Peyer's patch (tissue), 4 donors: ENCODE results near the gene LAPTM5. TPM values are rescaled to one million over a fixed set of nuclear protein-coding genes. Genes with fewer than 3 reads are reported as not detected.
A peak's percentile ranks its signal among the peaks of the same experiment; 100 is the strongest.

Source experiments
- DNase-seq, 3 donors: peaks; one replicate each; pipeline ENCODE4 v3.0.0-alpha.2; 2017 to 2019
- H3K27ac ChIP-seq, 4 donors: fragments of 200-600 bp; sonication (generic); one replicate each; pipeline ENCODE4 v1.5.1; 2016 to 2019
- H3K27me3 ChIP-seq, 2 donors: fragments of 200-600 bp; sonication (generic); one replicate each; pipeline ENCODE4 v1.5.1; 2019
- H3K36me3 ChIP-seq, 3 donors: fragments of 200-600 bp; sonication (generic); one replicate each; pipeline ENCODE4 v1.5.1; 2016 to 2019
- H3K4me1 ChIP-seq, 4 donors: fragments of 200-600 bp; sonication (generic); one replicate each; pipeline ENCODE4 v1.5.1; 2016 to 2019
- H3K4me3 ChIP-seq, 4 donors: fragments of 200-600 bp; sonication (generic); 1 replicate in 3 of 4; 2 replicates in 1 of 4; pipeline ENCODE4 v1.5.1; 2016 to 2019; ENCODE audit warnings: mild to moderate bottlenecking in 1 of 4
- H3K9me3 ChIP-seq, 4 donors: fragments of 200-600 bp; sonication (generic); one replicate each; pipeline ENCODE4 v1.5.1; 2016 to 2019; ENCODE audit warnings: mild to moderate bottlenecking in 1 of 4
- POLR2A ChIP-seq, 2 donors: fragments of 450-650 bp; IDR thresholded peaks; one replicate each; pipeline ENCODE4 v1.5.1; 2017; ENCODE audit warnings: antibody characterized with exemption in 2 of 2, mild to moderate bottlenecking in 2 of 2, moderate library complexity in 2 of 2
- total RNA-seq, 4 donors: library from RNA; depleted of rRNA; stranded (reverse); fragments of >200 nt; gene quantifications; one replicate each; pipeline ENCODE4 v1.1.0, GENCODE V29; 2016
- TF ChIP-seq, protein P1 (sequence below), 6 experiments: fragments of 450-650 bp in 4 of 6; fragments of 200-600 bp in 2 of 6; sonication (generic) in 1 of 6; IDR thresholded peaks; one replicate each; pipeline ENCODE4 v1.5.1; 2017 to 2019; ENCODE audit warnings: antibody characterized with exemption in 6 of 6, mild to moderate bottlenecking in 3 of 6, moderate library complexity in 1 of 6

Gene LAPTM5
- total RNA-seq, 4 donors from 2014 or later: 10.3 to 77.6 (median 18.3) TPM

DNA sequence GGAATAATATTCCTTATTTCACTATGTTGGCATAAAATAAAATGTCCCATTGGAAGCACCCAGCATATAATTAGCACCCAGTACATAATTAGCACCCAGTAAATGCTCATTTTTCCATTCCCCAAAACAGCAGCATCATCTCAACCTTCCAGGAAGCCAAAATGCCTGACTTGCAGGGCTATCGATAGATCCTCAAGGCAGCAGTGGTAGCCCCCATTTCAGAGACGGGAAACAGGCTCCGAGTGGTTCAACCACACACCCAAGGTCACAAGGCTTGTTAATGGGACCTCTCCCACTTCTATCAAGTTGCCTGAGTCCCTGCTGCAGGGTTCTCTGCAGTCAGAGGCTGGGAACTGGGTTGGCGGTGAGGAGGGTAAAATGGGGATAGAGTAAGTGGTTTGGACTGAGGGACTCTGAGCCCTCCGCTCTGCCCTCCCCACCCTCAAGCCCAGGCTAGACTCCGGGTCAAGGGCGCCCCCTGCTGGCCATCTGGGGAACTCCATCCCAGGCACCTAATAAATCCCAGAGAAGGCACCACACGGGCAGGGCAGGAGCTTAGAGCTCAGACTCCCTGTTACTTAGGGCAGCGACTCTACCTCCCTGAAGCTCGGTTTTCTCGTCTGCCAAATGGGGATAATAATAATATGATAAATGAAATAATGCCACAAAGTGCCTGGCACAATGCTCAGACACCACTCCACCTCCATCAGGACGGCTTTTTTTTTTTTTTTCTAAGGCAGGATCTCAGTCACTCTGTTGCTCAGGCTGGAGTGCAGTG lies 21.9 kb upstream of the LAPTM5 start:
- no peak overlapping the region for H3K4me3 ChIP-seq

DNA sequence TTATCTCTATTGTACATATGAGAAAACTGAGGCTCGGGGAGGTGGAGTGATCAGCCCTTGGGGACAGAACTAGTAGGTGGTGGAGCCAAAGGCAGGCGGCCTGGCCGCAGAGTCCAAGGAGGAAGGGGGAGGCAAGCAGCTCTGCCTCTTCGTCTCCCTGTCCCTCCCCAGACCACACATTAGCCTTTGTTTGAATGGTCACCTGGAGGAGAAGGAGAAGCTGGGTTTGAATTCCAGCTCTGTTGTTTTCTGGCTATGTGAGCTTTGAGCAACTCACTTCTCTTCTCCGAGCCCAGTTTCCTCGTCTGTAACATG lies 21.4 kb upstream of the LAPTM5 start:
- peaks cover 0 to 7% (median 2%) of the 10 kb centered on the region in 4 donors for H3K4me1 ChIP-seq
- TF ChIP-seq, protein P1, sequence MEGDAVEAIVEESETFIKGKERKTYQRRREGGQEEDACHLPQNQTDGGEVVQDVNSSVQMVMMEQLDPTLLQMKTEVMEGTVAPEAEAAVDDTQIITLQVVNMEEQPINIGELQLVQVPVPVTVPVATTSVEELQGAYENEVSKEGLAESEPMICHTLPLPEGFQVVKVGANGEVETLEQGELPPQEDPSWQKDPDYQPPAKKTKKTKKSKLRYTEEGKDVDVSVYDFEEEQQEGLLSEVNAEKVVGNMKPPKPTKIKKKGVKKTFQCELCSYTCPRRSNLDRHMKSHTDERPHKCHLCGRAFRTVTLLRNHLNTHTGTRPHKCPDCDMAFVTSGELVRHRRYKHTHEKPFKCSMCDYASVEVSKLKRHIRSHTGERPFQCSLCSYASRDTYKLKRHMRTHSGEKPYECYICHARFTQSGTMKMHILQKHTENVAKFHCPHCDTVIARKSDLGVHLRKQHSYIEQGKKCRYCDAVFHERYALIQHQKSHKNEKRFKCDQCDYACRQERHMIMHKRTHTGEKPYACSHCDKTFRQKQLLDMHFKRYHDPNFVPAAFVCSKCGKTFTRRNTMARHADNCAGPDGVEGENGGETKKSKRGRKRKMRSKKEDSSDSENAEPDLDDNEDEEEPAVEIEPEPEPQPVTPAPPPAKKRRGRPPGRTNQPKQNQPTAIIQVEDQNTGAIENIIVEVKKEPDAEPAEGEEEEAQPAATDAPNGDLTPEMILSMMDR (IDR thresholded peaks at IDR 0.05): no peak
- no peak for TF ChIP-seq POLR2A (IDR thresholded peaks at IDR 0.05)
- no peak overlapping the region for H3K4me3 ChIP-seq
- H3K27me3 ChIP-seq: no peaks in the 10 kb centered on the region
- H3K9me3 ChIP-seq: no peaks in the 10 kb centered on the region
- H3K36me3 ChIP-seq: no peaks in the 10 kb centered on the region
- DNase-seq: no peak
- H3K27ac ChIP-seq: peak overlapping the region in 1 of 4 donors; percentile 29

More for the DNA sequence above, 21.9 kb upstream of the LAPTM5 start:
- no peaks in the 10 kb centered on the region for H3K36me3 ChIP-seq
- DNase-seq: peak; percentile 91 to 97 (median 95)
- no peaks in the 10 kb centered on the region for H3K9me3 ChIP-seq
- TF ChIP-seq POLR2A (IDR thresholded peaks at IDR 0.05): no peak
- TF ChIP-seq, protein P1 (IDR thresholded peaks at IDR 0.05): peak; percentile 93 to 100 (median 98)
- H3K4me1 ChIP-seq: peaks cover 0 to 7% (median 2%) of the 10 kb centered on the region in 4 donors
- H3K27ac ChIP-seq: peak overlapping the region in 1 of 4 donors; percentile 29
- no peaks in the 10 kb centered on the region for H3K27me3 ChIP-seq

DNA sequence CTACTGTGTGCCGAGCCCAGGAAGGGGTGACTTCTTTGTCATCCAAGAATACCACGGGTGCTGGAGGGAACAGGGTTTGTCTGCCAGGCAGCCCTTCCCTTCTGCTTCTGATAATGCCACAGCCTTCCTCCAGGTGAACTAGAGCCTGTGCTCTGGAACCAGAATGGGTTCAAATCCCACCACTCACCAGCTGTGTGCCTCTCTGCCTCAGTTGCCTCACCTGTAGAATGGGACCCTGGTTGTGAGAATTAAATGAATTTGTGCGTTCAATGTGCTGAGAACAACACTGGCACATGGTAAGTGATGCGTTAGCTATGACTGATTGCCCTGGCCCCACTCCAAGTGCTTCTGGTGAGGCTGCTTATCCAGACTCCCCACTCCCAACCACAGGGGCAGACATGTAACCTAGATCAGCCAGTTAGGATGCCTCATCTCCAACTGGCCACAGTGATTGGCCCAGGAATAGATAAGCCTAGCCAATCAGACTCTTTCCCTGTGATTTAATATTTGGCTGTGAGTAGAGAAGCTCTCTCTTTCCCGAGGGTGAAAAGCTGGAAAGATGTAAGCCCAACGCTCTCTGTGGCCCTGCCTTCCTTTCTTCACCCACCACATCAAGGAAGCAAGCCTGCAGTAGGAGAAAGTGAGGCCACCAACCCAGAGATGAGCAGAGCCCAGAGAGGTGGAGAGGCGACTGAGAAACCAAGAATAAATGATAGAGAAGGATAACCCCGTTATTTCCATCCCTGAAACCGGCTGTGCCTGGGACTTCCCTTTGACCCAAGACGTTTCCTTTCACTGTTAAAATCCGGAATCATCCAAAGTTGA lies 20.8 kb upstream of the LAPTM5 start:
- H3K4me3 ChIP-seq: no peak overlapping the region
- H3K9me3 ChIP-seq: no peaks in the 10 kb centered on the region
- no peak for DNase-seq
- no peaks in the 10 kb centered on the region for H3K27me3 ChIP-seq
- H3K4me1 ChIP-seq: peaks cover 0 to 7% (median 2%) of the 10 kb centered on the region in 4 donors
- no peak overlapping the region for H3K27ac ChIP-seq
- TF ChIP-seq, protein P1 (IDR thresholded peaks at IDR 0.05): no peak
- no peak for TF ChIP-seq POLR2A (IDR thresholded peaks at IDR 0.05)
- H3K36me3 ChIP-seq: no peaks in the 10 kb centered on the region

DNA sequence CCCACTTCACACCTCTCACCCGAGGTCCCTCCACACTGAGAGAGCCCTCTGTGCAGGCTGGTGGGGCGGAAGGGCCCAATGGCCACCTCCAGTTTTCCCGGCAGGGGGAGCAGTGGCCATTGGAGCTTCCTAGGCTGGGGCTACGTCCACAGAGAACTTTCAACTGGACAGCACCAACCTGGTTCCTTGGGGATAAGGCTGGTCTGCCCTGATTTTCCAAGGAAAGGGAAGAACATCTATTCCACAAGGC lies 20.3 kb upstream of the LAPTM5 start:
- no peaks in the 10 kb centered on the region for H3K36me3 ChIP-seq
- H3K9me3 ChIP-seq: no peaks in the 10 kb centered on the region
- TF ChIP-seq, protein P1 (IDR thresholded peaks at IDR 0.05): no peak
- no peak for TF ChIP-seq POLR2A (IDR thresholded peaks at IDR 0.05)
- no peak for DNase-seq
- H3K27ac ChIP-seq: no peak overlapping the region
- peaks cover 0 to 7% (median 2%) of the 10 kb centered on the region in 4 donors for H3K4me1 ChIP-seq
- H3K4me3 ChIP-seq: no peak overlapping the region
- no peaks in the 10 kb centered on the region for H3K27me3 ChIP-seq

DNA sequence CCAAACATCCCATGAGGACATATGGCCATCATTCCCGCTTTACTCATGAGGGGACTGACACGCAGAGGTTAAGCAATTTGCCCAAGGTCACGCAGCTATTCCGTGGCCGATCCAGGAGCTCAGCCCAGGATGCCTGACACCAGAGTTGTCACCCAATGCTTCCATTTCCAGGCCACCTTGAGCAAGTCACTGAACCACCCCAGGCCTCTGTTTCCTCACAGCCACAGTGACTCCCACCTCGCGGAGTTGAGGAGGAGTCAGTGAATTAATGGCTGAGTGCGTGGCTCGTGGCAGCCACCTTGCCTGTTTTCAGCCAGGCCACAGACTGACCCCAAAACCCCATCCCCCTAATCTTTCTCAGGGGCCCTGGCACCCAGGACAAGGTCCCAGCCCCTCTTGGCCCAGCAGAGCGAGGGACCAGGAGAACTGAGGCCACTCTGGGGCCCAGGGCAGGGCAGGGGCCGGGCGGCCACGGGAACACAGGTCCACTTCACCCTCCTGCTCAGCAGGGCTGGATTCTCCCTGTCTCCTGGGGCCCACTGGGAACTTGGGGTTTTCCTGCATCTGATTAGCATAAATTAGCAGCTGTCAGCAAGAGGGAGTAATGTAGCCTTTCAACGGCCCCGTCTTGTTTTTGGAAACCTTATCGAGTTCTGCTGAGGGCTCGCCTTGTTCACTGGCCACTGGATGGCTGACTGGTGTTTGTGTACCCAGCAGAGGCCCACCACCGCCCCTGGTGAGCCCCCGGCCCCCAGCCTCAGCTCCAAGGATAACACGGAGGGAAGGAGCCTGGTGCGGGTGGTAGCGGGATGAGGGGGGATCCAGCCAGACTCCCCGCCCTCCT lies 19.7 kb upstream of the LAPTM5 start:
- H3K9me3 ChIP-seq: no peaks in the 10 kb centered on the region
- no peak for TF ChIP-seq POLR2A (IDR thresholded peaks at IDR 0.05)
- TF ChIP-seq, protein P1 (IDR thresholded peaks at IDR 0.05): no peak
- no peaks in the 10 kb centered on the region for H3K36me3 ChIP-seq
- no peak overlapping the region for H3K27ac ChIP-seq
- H3K27me3 ChIP-seq: no peaks in the 10 kb centered on the region
- H3K4me1 ChIP-seq: peaks cover 0 to 3% (median 0%) of the 10 kb centered on the region in 4 donors
- peak in 1 of 3 donors; percentile 43 for DNase-seq
- H3K4me3 ChIP-seq: no peak overlapping the region
